Esophagus muscularis mucosa (tissue), 4 donors: ENCODE data around the gene MACROD2. TPM values are rescaled to one million over a fixed set of nuclear protein-coding genes. Genes with fewer than 3 reads are reported as not detected.

ENCODE experiments used
- DNase-seq: peaks from one replicate; pipeline ENCODE4 v3.0.0-alpha.2; 2017; ENCODE audit errors: extremely low spot score
- H3K27ac ChIP-seq, 4 donors: fragments of 200-600 bp; sonication (generic); replicated peaks in 1 of 4; 1 replicate in 3 of 4; 2 replicates in 1 of 4; pipeline ENCODE4 v1.5.1; 2016 to 2019; ENCODE audit warnings: mild to moderate bottlenecking in 1 of 4
- H3K27me3 ChIP-seq, 4 donors: fragments of 200-600 bp; sonication (generic); one replicate each; pipeline versions ENCODE4 v1.5.1 to v1.6.0; 2016 to 2019
- H3K36me3 ChIP-seq, 4 donors: fragments of 200-600 bp; sonication (generic); one replicate each; pipeline ENCODE4 v1.5.1; 2016 to 2019
- H3K4me1 ChIP-seq, 4 donors: fragments of 200-600 bp; sonication (generic); one replicate each; pipeline ENCODE4 v1.5.1; 2016 to 2019
- H3K4me3 ChIP-seq, 4 donors: fragments of 200-600 bp; sonication (generic); 1 replicate in 2 of 4; 2 replicates in 2 of 4; pipeline ENCODE4 v1.5.1; 2016 to 2019; ENCODE audit warnings: mild to moderate bottlenecking in 4 of 4, moderate library complexity in 1 of 4
- H3K9me3 ChIP-seq, 4 donors: fragments of 200-600 bp; sonication (generic); 1 replicate in 3 of 4; 2 replicates in 1 of 4; pipeline ENCODE4 v1.5.1; 2016 to 2019
- EP300 ChIP-seq: sonication (generic); formaldehyde crosslinking; IDR thresholded peaks from one replicate; pipeline ENCODE4 v1.6.1; 2017; ENCODE audit warnings: antibody characterized with exemption
- POLR2A ChIP-seq: fragments of 450-650 bp; IDR thresholded peaks from one replicate; pipeline ENCODE4 v1.6.1; 2017; ENCODE audit warnings: antibody characterized with exemption, moderate library complexity, mild to moderate bottlenecking, low read depth
- POLR2AphosphoS5 ChIP-seq, 2 donors: sonication (generic); formaldehyde crosslinking; IDR thresholded peaks; one replicate each; pipeline ENCODE4 v1.6.1; 2017; ENCODE audit warnings: antibody characterized with exemption in 2 of 2
- WGBS: methylation state at CpG from one replicate; pipeline ENCODE4 v1.1.5; 2018; 5-methylcytosine and 5-hydroxymethylcytosine counted together
- intact Hi-C: fragments of 100-400 bp; cut with DNase I; formaldehyde crosslinking; loops from one replicate; pipeline ENCODE4 v1.15.1; 2023
- total RNA-seq, 4 donors: library from RNA; depleted of rRNA; stranded (reverse); fragments of >200 nt; gene quantifications; one replicate each; pipeline versions ENCODE4 v1.1.0 to v1.2.1, GENCODE V29; 2016
- TF ChIP-seq, protein P1 (sequence below), 3 experiments: fragments of 200-600 bp in 2 of 3; fragments of 450-650 bp in 1 of 3; sonication (generic) in 2 of 3; IDR thresholded peaks; one replicate each; pipeline ENCODE4 v1.5.1; 2017 to 2019; ENCODE audit warnings: antibody characterized with exemption in 3 of 3, mild to moderate bottlenecking in 2 of 3, moderate library complexity in 1 of 3

MACROD2 gene
- total RNA-seq, 4 donors from 2014 or later: 1.4 to 3.6 (median 2.6) TPM

DNA sequence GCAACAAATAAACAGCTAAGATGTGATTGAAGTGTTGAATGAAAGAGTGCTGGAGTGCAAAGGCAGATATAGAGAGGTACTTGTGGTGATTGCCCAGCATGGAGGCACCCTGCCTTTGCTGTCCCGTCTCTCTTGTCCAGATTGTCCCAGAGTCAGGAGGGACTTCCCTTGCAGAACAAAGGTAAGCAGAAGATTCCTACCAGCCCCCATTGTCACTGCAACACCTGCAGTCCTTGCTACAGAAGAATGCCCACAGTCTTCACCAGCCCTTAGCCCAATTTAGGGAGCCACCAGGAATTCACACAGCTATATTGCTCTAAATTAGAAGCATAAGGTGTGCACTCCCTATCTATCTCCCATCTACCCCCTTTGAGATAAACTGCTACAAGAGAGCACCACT is 2086.1 kb downstream of the MACROD2 start:
- no peaks in the 10 kb centered on the region for H3K4me1 ChIP-seq
- intact Hi-C loops: no loop called here
- no peaks in the 10 kb centered on the region for H3K9me3 ChIP-seq
- no peaks in the 10 kb centered on the region for H3K36me3 ChIP-seq
- H3K27me3 ChIP-seq: no peaks in the 10 kb centered on the region
- no peak for DNase-seq
- 82% methylated on average over 1 of the region's 1 CpG for WGBS
- H3K4me3 ChIP-seq: no peak overlapping the region
- H3K27ac ChIP-seq: no peak overlapping the region
- TF ChIP-seq POLR2AphosphoS5 (IDR thresholded peaks at IDR 0.05): no peak
- no peak for TF ChIP-seq EP300
- TF ChIP-seq, protein P1, sequence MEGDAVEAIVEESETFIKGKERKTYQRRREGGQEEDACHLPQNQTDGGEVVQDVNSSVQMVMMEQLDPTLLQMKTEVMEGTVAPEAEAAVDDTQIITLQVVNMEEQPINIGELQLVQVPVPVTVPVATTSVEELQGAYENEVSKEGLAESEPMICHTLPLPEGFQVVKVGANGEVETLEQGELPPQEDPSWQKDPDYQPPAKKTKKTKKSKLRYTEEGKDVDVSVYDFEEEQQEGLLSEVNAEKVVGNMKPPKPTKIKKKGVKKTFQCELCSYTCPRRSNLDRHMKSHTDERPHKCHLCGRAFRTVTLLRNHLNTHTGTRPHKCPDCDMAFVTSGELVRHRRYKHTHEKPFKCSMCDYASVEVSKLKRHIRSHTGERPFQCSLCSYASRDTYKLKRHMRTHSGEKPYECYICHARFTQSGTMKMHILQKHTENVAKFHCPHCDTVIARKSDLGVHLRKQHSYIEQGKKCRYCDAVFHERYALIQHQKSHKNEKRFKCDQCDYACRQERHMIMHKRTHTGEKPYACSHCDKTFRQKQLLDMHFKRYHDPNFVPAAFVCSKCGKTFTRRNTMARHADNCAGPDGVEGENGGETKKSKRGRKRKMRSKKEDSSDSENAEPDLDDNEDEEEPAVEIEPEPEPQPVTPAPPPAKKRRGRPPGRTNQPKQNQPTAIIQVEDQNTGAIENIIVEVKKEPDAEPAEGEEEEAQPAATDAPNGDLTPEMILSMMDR (IDR thresholded peaks at IDR 0.05): no peak
- TF ChIP-seq POLR2A: no peak

DNA sequence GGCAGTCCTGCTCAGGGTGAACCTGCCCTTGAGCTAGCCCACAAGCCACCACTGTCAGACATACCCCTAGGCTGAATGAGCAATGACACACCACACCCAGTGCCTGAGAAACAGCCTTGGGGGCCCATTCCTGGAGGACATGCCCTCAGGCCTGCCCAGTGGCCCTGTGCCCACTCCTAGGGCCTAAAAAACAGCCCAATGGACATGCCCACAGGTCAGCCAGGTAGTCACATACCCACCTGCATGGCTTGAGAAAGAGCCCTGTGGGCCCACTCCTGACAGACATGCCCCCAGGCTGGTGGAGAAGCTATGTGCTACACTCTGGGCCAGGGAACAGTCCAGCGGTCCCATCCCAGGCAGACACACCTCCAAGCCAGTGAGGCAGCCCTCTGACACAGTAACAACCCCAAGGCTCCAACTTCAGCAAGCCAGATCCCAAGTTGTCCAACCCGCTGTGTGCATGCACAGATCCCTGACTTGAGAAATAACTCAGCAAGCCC is 2086.8 kb downstream of the MACROD2 start:
- H3K4me1 ChIP-seq: no peaks in the 10 kb centered on the region
- no peaks in the 10 kb centered on the region for H3K9me3 ChIP-seq
- DNase-seq: no peak
- H3K27me3 ChIP-seq: no peaks in the 10 kb centered on the region
- H3K27ac ChIP-seq: no peak overlapping the region
- 90% methylated on average over 2 of the region's 2 CpGs for WGBS
- H3K36me3 ChIP-seq: no peaks in the 10 kb centered on the region
- TF ChIP-seq EP300: no peak
- TF ChIP-seq, protein P1 (IDR thresholded peaks at IDR 0.05): no peak
- TF ChIP-seq POLR2A: no peak
- TF ChIP-seq POLR2AphosphoS5 (IDR thresholded peaks at IDR 0.05): no peak
- intact Hi-C loops: no loop called here
- no peak overlapping the region for H3K4me3 ChIP-seq

DNA sequence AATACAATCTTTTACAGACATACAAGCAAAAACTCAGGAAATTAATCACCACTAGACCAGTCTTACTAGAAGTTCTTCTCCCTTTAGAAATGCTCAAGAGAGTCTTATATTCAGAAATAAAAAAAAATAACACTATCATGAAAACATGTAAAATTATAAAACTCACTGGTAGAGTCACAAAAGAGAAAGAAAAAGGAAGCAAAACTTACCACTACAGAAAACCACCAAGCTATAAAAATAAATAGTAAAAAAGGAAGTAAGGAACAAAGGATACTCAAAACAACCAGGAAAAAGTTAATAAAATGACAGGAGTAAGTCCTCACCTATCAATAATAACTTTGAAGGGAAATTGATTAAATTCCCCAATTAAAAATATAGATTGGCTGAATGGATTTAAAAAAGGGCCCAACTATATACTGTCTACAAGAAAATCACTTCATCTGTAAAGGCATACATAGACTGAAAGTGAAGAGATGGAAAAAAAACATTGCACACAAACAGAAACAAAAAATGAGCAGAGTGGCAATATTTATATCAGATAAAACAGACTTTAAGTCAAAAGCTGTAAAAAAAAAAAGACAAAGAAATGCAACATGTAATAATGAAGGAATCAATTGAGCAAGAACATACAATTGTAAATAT is 2088.4 kb downstream of the MACROD2 start:
- DNase-seq: no peak
- Histone ChIP-seq H3K9me3 (no peaks in the 10 kb centered on the region), H3K4me1 (no peaks in the 10 kb centered on the region), H3K36me3 (no peaks in the 10 kb centered on the region), H3K4me3 (no peak overlapping the region), H3K27me3 (no peaks in the 10 kb centered on the region), H3K27ac (no peak overlapping the region)
- TF ChIP-seq, protein P1 (IDR thresholded peaks at IDR 0.05): no peak
- no peak for TF ChIP-seq POLR2A
- no peak for TF ChIP-seq EP300
- TF ChIP-seq POLR2AphosphoS5 (IDR thresholded peaks at IDR 0.05): no peak
- intact Hi-C loops: no loop called here

DNA sequence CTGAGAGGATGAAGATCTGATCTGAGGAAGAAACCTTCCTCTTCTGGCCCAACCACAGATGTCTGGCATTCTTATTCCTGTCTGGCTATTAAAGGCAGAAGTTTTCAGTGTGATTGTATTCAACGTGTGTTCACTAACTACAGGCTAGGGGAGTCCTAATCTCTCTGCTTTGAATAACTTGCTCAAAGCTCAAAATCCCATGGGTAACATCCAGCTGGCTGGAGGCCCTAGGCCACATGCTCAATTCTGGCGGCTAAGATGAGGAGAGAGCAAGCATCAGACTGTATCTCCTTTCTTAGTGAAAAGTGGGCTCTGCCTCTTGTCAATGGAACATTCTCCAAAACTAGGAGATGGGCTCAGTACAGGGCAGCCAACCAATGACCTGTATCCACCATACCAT is 2099.9 kb downstream of the MACROD2 start:
- DNase-seq: no peak
- H3K36me3 ChIP-seq: no peaks in the 10 kb centered on the region
- H3K27me3 ChIP-seq: no peaks in the 10 kb centered on the region
- H3K9me3 ChIP-seq: peaks cover 3 to 13% (median 5%) of the 10 kb centered on the region in 4 donors
- no peaks in the 10 kb centered on the region for H3K4me1 ChIP-seq
- intact Hi-C loops: no loop called here
- H3K4me3 ChIP-seq: no peak overlapping the region
- TF ChIP-seq POLR2A: no peak
- TF ChIP-seq, protein P1 (IDR thresholded peaks at IDR 0.05): no peak
- TF ChIP-seq EP300: no peak
- TF ChIP-seq POLR2AphosphoS5 (IDR thresholded peaks at IDR 0.05): no peak
- no peak overlapping the region for H3K27ac ChIP-seq
- WGBS: 38% methylated on average over 2 of the region's 2 CpGs

DNA sequence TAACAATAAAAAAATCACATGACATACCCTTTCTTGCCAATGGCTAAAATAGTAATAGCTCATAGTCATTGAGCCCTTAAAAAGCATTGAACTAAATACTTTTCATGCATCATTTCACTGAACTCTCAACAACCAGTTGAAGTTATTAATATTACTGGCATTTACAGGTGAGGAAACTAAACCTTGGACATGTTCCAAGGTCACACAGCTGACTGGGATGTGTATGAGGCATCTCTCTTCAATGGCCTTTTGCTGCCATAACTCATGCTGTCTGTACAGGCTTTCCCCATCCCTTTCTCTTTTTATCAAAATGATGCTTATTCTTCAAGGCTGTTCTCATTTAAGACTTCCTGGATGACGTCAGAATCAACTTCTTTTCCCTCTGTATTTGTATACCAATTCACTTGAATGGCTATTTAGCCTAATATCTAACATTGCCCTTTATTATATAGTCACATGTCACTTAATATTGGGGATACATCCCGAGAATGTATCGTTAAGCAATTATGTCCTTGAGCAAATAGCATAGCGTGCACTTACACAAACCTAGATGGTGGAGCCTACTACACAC is 2101.5 kb downstream of the MACROD2 start:
- no peaks in the 10 kb centered on the region for H3K4me1 ChIP-seq
- no peak overlapping the region for H3K27ac ChIP-seq
- TF ChIP-seq, protein P1 (IDR thresholded peaks at IDR 0.05): no peak
- TF ChIP-seq POLR2AphosphoS5 (IDR thresholded peaks at IDR 0.05) (no peak), EP300 (no peak), POLR2A (no peak)
- no peaks in the 10 kb centered on the region for H3K36me3 ChIP-seq
- H3K27me3 ChIP-seq: no peaks in the 10 kb centered on the region
- H3K9me3 ChIP-seq: no peaks in the 10 kb centered on the region
- H3K4me3 ChIP-seq: no peak overlapping the region
- intact Hi-C loops: no loop called here
- 88% methylated on average over 4 of the region's 4 CpGs for WGBS
- DNase-seq: no peak
